H1 (cell line): ENCODE results near the gene IL21R. TPM values are rescaled to one million over a fixed set of nuclear protein-coding genes. Genes with fewer than 3 reads are reported as not detected.

Experiments used
- CTCF ChIA-PET: fragments of 300-600 bp; sonication (Branson Sonifier 250); formaldehyde crosslinking; loops from one replicate; lab custom pipeline; 2021; ENCODE audit not compliant: partially characterized antibody; lab: Charles Lee
- POLR2A ChIA-PET: fragments of 300-600 bp; sonication (Branson Sonifier 250); formaldehyde crosslinking; loops from one replicate; lab custom pipeline; 2021; ENCODE audit warnings: inconsistent platforms; ENCODE audit not compliant: partially characterized antibody; lab: Charles Lee
- DNase-seq, 2 experiments: peaks; one replicate each; pipeline versions ENCODE4 v3.0.0 to v3.0.0-alpha.2; 2010 to 2022; ENCODE audit warnings: low spot score in 2 of 2, low read depth in 1 of 2, mixed read lengths in 1 of 2
- FAIRE-seq: peaks from 2 replicates; lab custom pipeline; 2011; peaks lifted over from hg19 to GRCh38; lab: Jason Lieb, UNC
- H2AFZ ChIP-seq: 2 replicates; pipeline ENCODE4 v1.8.1; 2012; ENCODE audit warnings: low read length, inconsistent platforms
- H2AK5ac ChIP-seq: 2 replicates; pipeline ENCODE4 v1.6.1; 2013; ENCODE audit warnings: low read depth, low read length
- H2BK120ac ChIP-seq: replicated peaks from 2 replicates; pipeline ENCODE3; 2013; ENCODE audit warnings: low read depth, low read length, inconsistent platforms
- H2BK12ac ChIP-seq: 2 replicates; pipeline ENCODE4 v1.6.1; 2013; ENCODE audit warnings: low read depth, low read length
- H2BK15ac ChIP-seq: 2 replicates; pipeline ENCODE4 v1.6.1; 2013; ENCODE audit warnings: low read length
- H2BK20ac ChIP-seq: 2 replicates; pipeline ENCODE4 v1.6.1; 2013; ENCODE audit warnings: low read length
- H2BK5ac ChIP-seq: 2 replicates; pipeline ENCODE4 v1.6.1; 2013; ENCODE audit warnings: low read depth, low read length
- H3K14ac ChIP-seq: 2 replicates; pipeline ENCODE4 v1.6.1; 2013; ENCODE audit warnings: inconsistent platforms; ENCODE audit not compliant: insufficient read length
- H3K18ac ChIP-seq: 2 replicates; pipeline ENCODE4 v1.6.1; 2013; ENCODE audit warnings: low read length; ENCODE audit errors: extremely low read depth
- H3K23ac ChIP-seq: 2 replicates; pipeline ENCODE4 v1.6.1; 2013; ENCODE audit warnings: inconsistent platforms; ENCODE audit not compliant: insufficient read length
- H3K23me2 ChIP-seq: 2 replicates; pipeline ENCODE4 v1.6.1; 2013; ENCODE audit warnings: low read depth, low read length
- H3K27ac ChIP-seq: 2 replicates; pipeline ENCODE4 v1.6.1; 2011; ENCODE audit warnings: low read depth, low read length, inconsistent platforms
- H3K27me3 ChIP-seq, 4 experiments: replicated peaks in 1 of 4; 1 replicate in 1 of 4; 2 replicates in 3 of 4; pipeline versions ENCODE4 v1.6.1 to v1.8.1; 2011 to 2013; ENCODE audit warnings: low read length in 3 of 4, mild to moderate bottlenecking in 3 of 4, inconsistent platforms in 2 of 4, mixed read lengths in 2 of 4, moderate library complexity in 1 of 4; ENCODE audit not compliant: control insufficient read depth in 3 of 4, insufficient read depth in 3 of 4; ENCODE audit errors: extremely low read depth in 1 of 4
- H3K36me3 ChIP-seq, 4 experiments: 2 replicates each; pipeline versions ENCODE4 v1.6.1 to v1.8.1; 2011 to 2013; ENCODE audit warnings: mild to moderate bottlenecking in 4 of 4, low read length in 3 of 4, moderate library complexity in 2 of 4, control low read depth in 1 of 4, inconsistent platforms in 1 of 4; ENCODE audit not compliant: insufficient read depth in 4 of 4, control insufficient read depth in 2 of 4
- H3K4ac ChIP-seq: replicated peaks from 2 replicates; pipeline ENCODE3; 2013; ENCODE audit warnings: low read length, low read depth, mixed read lengths, inconsistent platforms; ENCODE audit not compliant: insufficient read length
- H3K4me1 ChIP-seq, 4 experiments: replicated peaks in 1 of 4; 1 replicate in 1 of 4; 2 replicates in 3 of 4; pipeline versions ENCODE4 v1.6.1 to v1.8.1; 2011 to 2013; ENCODE audit warnings: low read length in 3 of 4, inconsistent platforms in 2 of 4, mixed read lengths in 1 of 4; ENCODE audit not compliant: insufficient read depth in 4 of 4, control insufficient read depth in 3 of 4
- H3K4me2 ChIP-seq, 2 experiments: 2 replicates each; pipeline versions ENCODE4 v1.6.1 to v1.8.1; 2011 to 2013; ENCODE audit warnings: low read depth in 2 of 2, low read length in 2 of 2, control low read depth in 1 of 2, inconsistent platforms in 1 of 2, mild to moderate bottlenecking in 1 of 2; ENCODE audit not compliant: insufficient read depth in 1 of 2
- H3K4me3 ChIP-seq, 4 experiments: fragments of 200-600, 300-600 bp in 1 of 4; sonication (generic), shearing (Covaris generic), sonication (Bioruptor Twin) in 1 of 4; 2 replicates each; pipeline versions ENCODE4 v1.5.1 to v1.8.1; 2011 to 2016; ENCODE audit warnings: low read length in 4 of 4, low read depth in 3 of 4, control low read depth in 2 of 4, inconsistent platforms in 2 of 4, mild to moderate bottlenecking in 2 of 4, mixed read lengths in 1 of 4, moderate library complexity in 1 of 4; ENCODE audit not compliant: insufficient read depth in 2 of 4; ENCODE audit errors: extremely low read depth in 1 of 4
- H3K56ac ChIP-seq: replicated peaks from 2 replicates; pipeline ENCODE3; 2013; ENCODE audit warnings: low read depth, mild to moderate bottlenecking, mixed read lengths, low read length, inconsistent platforms; ENCODE audit not compliant: insufficient read length
- H3K79me1 ChIP-seq: 2 replicates; pipeline ENCODE4 v1.6.1; 2013; ENCODE audit warnings: low read depth, low read length, control low read depth
- H3K79me2 ChIP-seq, 2 experiments: 2 replicates each; pipeline versions ENCODE4 v1.6.1 to v1.8.1; 2012 to 2013; ENCODE audit warnings: low read length in 2 of 2, mild to moderate bottlenecking in 2 of 2, inconsistent platforms in 1 of 2; ENCODE audit not compliant: insufficient read depth in 2 of 2, control insufficient read depth in 1 of 2
- H3K9ac ChIP-seq, 4 experiments: replicated peaks in 1 of 4; 1 replicate in 1 of 4; 2 replicates in 3 of 4; pipeline versions ENCODE4 v1.6.1 to v1.8.1; 2011 to 2013; ENCODE audit warnings: low read depth in 3 of 4, low read length in 3 of 4, control low read depth in 2 of 4, mild to moderate bottlenecking in 2 of 4, moderate library complexity in 2 of 4, inconsistent platforms in 1 of 4; ENCODE audit errors: extremely low read depth in 1 of 4
- H3K9me3 ChIP-seq, 2 experiments: 2 replicates each; pipeline versions ENCODE4 v1.6.1 to v1.8.1; 2012 to 2013; ENCODE audit warnings: mild to moderate bottlenecking in 2 of 2, moderate library complexity in 2 of 2, control low read depth in 1 of 2, inconsistent platforms in 1 of 2, low read depth in 1 of 2, low read length in 1 of 2, mixed read lengths in 1 of 2; ENCODE audit not compliant: insufficient read depth in 2 of 2
- H4K20me1 ChIP-seq, 2 experiments: replicated peaks in 1 of 2; 2 replicates each; pipeline versions ENCODE3 to v1.8.1; 2011 to 2013; ENCODE audit warnings: inconsistent platforms in 2 of 2, low read length in 2 of 2, mild to moderate bottlenecking in 1 of 2; ENCODE audit not compliant: insufficient read depth in 2 of 2, control insufficient read depth in 1 of 2
- H4K5ac ChIP-seq: 2 replicates; pipeline ENCODE4 v1.6.1; 2013; ENCODE audit warnings: low read length, low read depth, mixed read lengths, inconsistent platforms; ENCODE audit not compliant: insufficient read length
- H4K8ac ChIP-seq: 2 replicates; pipeline ENCODE4 v1.8.0; 2013; ENCODE audit warnings: mild to moderate bottlenecking, moderate library complexity, low read length, inconsistent platforms; ENCODE audit not compliant: insufficient read depth; ENCODE audit errors: extremely low read depth
- H4K91ac ChIP-seq: replicated peaks from 2 replicates; pipeline ENCODE3; 2013; ENCODE audit warnings: low read length, mixed read lengths, inconsistent platforms; ENCODE audit not compliant: insufficient read length
- EGR1 ChIP-seq: IDR thresholded peaks from 2 replicates; pipeline ENCODE4 v1.6.1; 2011; ENCODE audit warnings: low read depth, low read length, borderline replicate concordance
- EP300 ChIP-seq, 2 experiments: IDR thresholded peaks; 1 replicate in 1 of 2; 2 replicates in 1 of 2; pipeline ENCODE4 v1.6.1; 2011 to 2012; ENCODE audit warnings: low read depth in 2 of 2, low read length in 2 of 2, mild to moderate bottlenecking in 2 of 2, borderline replicate concordance in 1 of 2, inconsistent platforms in 1 of 2, moderate library complexity in 1 of 2
- NANOG ChIP-seq: IDR thresholded peaks from 2 replicates; pipeline ENCODE4 v1.6.1; 2011; ENCODE audit warnings: low read length, low read depth, mild to moderate bottlenecking, inconsistent platforms; ENCODE audit not compliant: insufficient read depth, poor library complexity, severe bottlenecking
- WGBS, 2 experiments: shearing (Covaris generic) in 1 of 2; methylation state at CpG; one replicate each; pipeline versions ENCODE4 v1.1.6 to v1.1.7; 2013 to 2015; ENCODE audit warnings: low lambda C conversion rate in 2 of 2, mixed read lengths in 2 of 2, inconsistent platforms in 1 of 2, low coverage in 1 of 2, missing lambda C conversion rate in 1 of 2; ENCODE audit not compliant: insufficient replicate concordance in 2 of 2, insufficient coverage in 1 of 2, insufficient read length in 1 of 2; ENCODE audit errors: extremely low coverage in 1 of 2, missing lambda C conversion rate in 1 of 2; 5-methylcytosine and 5-hydroxymethylcytosine counted together
- polyA plus RNA-seq, 7 experiments: library from polyadenylated mRNA; depleted of rRNA in 3 of 7; stranded (reverse) in 5 of 7; unstranded in 2 of 7; fragments of >200 nt in 5 of 7; fragments of 200-250 nt in 2 of 7; gene quantifications; 1 replicate in 5 of 7; 2 replicates in 1 of 7; 4 replicates in 1 of 7; pipeline versions ENCODE4 v1.2.1 to v1.2.3, GENCODE V29; 2011 to 2013; ENCODE audit warnings: missing spikeins in 2 of 7, mixed read lengths in 2 of 7
- total RNA-seq: library from RNA; stranded (reverse); fragmentation: NEBNext Ultra II Directional; extraction: Animal tissue kit (Norgen Biotek cat#: 25700); gene quantifications from 2 replicates; pipeline ENCODE4 v1.2.1, GENCODE V29; 2021

Gene IL21R
- total and polyA plus RNA-seq, 2 of the 8 experiments (the other 6 are each of a cell fraction or from before 2014, with no cell fraction given): 0.34 to 0.70 TPM

- Histone ChIP-seq H3K23me2 (peaks cover 2% of the 10 kb centered on the region; the same call in 1 of the 2 replicates), H3K23ac (no peak overlapping the region), H4K5ac (no peak overlapping the region), H3K9ac (no peak overlapping the region), H4K8ac (no peak overlapping the region), H3K27me3 (no peaks in the 10 kb centered on the region), H3K56ac (no peak overlapping the region), H2BK12ac (no peak overlapping the region), H3K79me1 (no peaks in the 10 kb centered on the region), H2BK15ac (no peak overlapping the region), H3K4me2 (no peak overlapping the region), H3K4ac (no peak overlapping the region), H3K79me2 (no peaks in the 10 kb centered on the region), H3K4me1 (no peaks in the 10 kb centered on the region; a peak in 1 of 7 replicates), H3K18ac (no peak overlapping the region), H2AFZ (no peak overlapping the region), H3K36me3 (peaks cover 31 to 71% (median 56%) of the 10 kb centered on the region in 4 experiments; a peak in 7 of 8 replicates), H2AK5ac (no peak overlapping the region), H3K27ac (no peak overlapping the region), H2BK5ac (no peak overlapping the region), H3K9me3 (no peaks in the 10 kb centered on the region), H4K91ac (no peak overlapping the region), H2BK20ac (no peak overlapping the region), H3K4me3 (no peak overlapping the region), H4K20me1 (peaks cover 2 to 14% of the 10 kb centered on the region in 2 experiments), H2BK120ac (no peak overlapping the region), H3K14ac (no peak overlapping the region)
- WGBS, 2 experiments: 92% methylated on average over 21 of the region's 32 CpGs; no CpG with 5 or more reads in 1 of the 2 experiments
- ChIA-PET CTCF (interaction anchor here (1.3 kb wide), 1 partner anchor 229 kb away, joined by 3 read pairs; no protein-coding TSS in a partner anchor), POLR2A (interaction anchor here (1.0 to 1.6 kb wide), 2 partner anchors 34 to 65 kb away, joined by 3 to 4 read pairs; no protein-coding TSS in a partner anchor)
- DNase-seq: no peak
- TF ChIP-seq EP300 (IDR thresholded peaks at IDR 0.05; ENCODE audit: borderline replicate concordance in 1 of 2, low read depth in 2 of 2, low read length in 2 of 2): no peak
- TF ChIP-seq EGR1: no peak
- no peak for TF ChIP-seq NANOG
- FAIRE-seq: no peak
Observed at GRCh38 chr16:27463741-27464591, 62.0 kb downstream of the IL21R start.
